ENCODE results near the gene LRP1B.

The LRP1B gene

GRCh38 chr2:141994066-141994465 lies 136.8 kb downstream of the LRP1B start:
- no peaks in the 10 kb centered on the region for H3K4me1 ChIP-seq (ENCODE audit: control insufficient read depth, low read length)
- no peaks in the 10 kb centered on the region for H3K27me3 ChIP-seq (ENCODE audit: control insufficient read depth, low read length)
- H3K36me3 ChIP-seq (ENCODE audit: control insufficient read depth, low read length): no peaks in the 10 kb centered on the region
- no peak overlapping the region for H3K27ac ChIP-seq (ENCODE audit: low read depth, low read length)
- TF ChIP-seq CTCF (IDR thresholded peaks at IDR 0.05; ENCODE audit: low read depth, low read length, poor library complexity, severe bottlenecking) (no peak), EZH2phosphoT487 (IDR thresholded peaks at IDR 0.05; ENCODE audit: borderline replicate concordance, low read length) (no peak)
- no peaks in the 10 kb centered on the region for H3K9me3 ChIP-seq (ENCODE audit: control insufficient read depth, insufficient read depth, low read length)
- no peak overlapping the region for H3K4me2 ChIP-seq (ENCODE audit: low read length)
- no peaks in the 10 kb centered on the region for H3K9me2 ChIP-seq (replicated peaks; ENCODE audit: control insufficient read depth, low read length)
- H3F3A ChIP-seq (ENCODE audit: control insufficient read depth, insufficient read depth): no peaks in the 10 kb centered on the region
- no peaks in the 10 kb centered on the region for H4K20me1 ChIP-seq (ENCODE audit: control insufficient read depth, insufficient read depth, low read depth, low read length)
- H3K4me3 ChIP-seq (ENCODE audit: low read length): no peak overlapping the region
- no peaks in the 10 kb centered on the region for H3K79me2 ChIP-seq (ENCODE audit: control insufficient read depth, low read length)

GRCh38 chr2:141992695-141993094 lies 138.1 kb downstream of the LRP1B start:
- H3K79me2 ChIP-seq (ENCODE audit: control insufficient read depth, low read length): no peaks in the 10 kb centered on the region

GRCh38 chr2:141968433-141968832 lies 162.4 kb downstream of the LRP1B start:
- TF ChIP-seq EZH2phosphoT487 (IDR thresholded peaks at IDR 0.05; ENCODE audit: borderline replicate concordance, low read length): no peak
- no peak for TF ChIP-seq CTCF (IDR thresholded peaks at IDR 0.05; ENCODE audit: low read depth, low read length, poor library complexity, severe bottlenecking)
- Histone ChIP-seq H3K36me3 (ENCODE audit: control insufficient read depth, low read length) (no peaks in the 10 kb centered on the region), H3K9me2 (replicated peaks; ENCODE audit: control insufficient read depth, low read length) (no peaks in the 10 kb centered on the region)

More at GRCh38 chr2:141992695-141993094, 138.1 kb downstream of the LRP1B start:
- Histone ChIP-seq H3K27me3 (ENCODE audit: control insufficient read depth, low read length) (no peaks in the 10 kb centered on the region), H3K9me2 (replicated peaks; ENCODE audit: control insufficient read depth, low read length) (no peaks in the 10 kb centered on the region; the same call in 1 of the 2 replicates), H3K4me2 (ENCODE audit: low read length) (no peak overlapping the region), H3K36me3 (ENCODE audit: control insufficient read depth, low read length) (no peaks in the 10 kb centered on the region), H3K4me1 (ENCODE audit: control insufficient read depth, low read length) (no peaks in the 10 kb centered on the region), H4K20me1 (ENCODE audit: control insufficient read depth, insufficient read depth, low read depth, low read length) (no peaks in the 10 kb centered on the region), H3K27ac (ENCODE audit: low read depth, low read length) (no peak overlapping the region), H3F3A (ENCODE audit: control insufficient read depth, insufficient read depth) (no peaks in the 10 kb centered on the region), H3K4me3 (ENCODE audit: low read length) (no peak overlapping the region), H3K9me3 (ENCODE audit: control insufficient read depth, insufficient read depth, low read length) (no peaks in the 10 kb centered on the region)
- TF ChIP-seq EZH2phosphoT487 (IDR thresholded peaks at IDR 0.05; ENCODE audit: borderline replicate concordance, low read length) (no peak), CTCF (IDR thresholded peaks at IDR 0.05; ENCODE audit: low read depth, low read length, poor library complexity, severe bottlenecking) (no peak)

More at GRCh38 chr2:141968433-141968832, 162.4 kb downstream of the LRP1B start:
- H3K27ac ChIP-seq (ENCODE audit: low read depth, low read length): no peak overlapping the region
- H4K20me1 ChIP-seq (ENCODE audit: control insufficient read depth, insufficient read depth, low read depth, low read length): no peaks in the 10 kb centered on the region
- H3K4me3 ChIP-seq (ENCODE audit: low read length): no peak overlapping the region
- no peaks in the 10 kb centered on the region for H3K27me3 ChIP-seq (ENCODE audit: control insufficient read depth, low read length)
- no peaks in the 10 kb centered on the region for H3K4me1 ChIP-seq (ENCODE audit: control insufficient read depth, low read length)
- H3F3A ChIP-seq (ENCODE audit: control insufficient read depth, insufficient read depth): no peaks in the 10 kb centered on the region
- no peaks in the 10 kb centered on the region for H3K79me2 ChIP-seq (ENCODE audit: control insufficient read depth, low read length)
- no peak overlapping the region for H3K4me2 ChIP-seq (ENCODE audit: low read length)
- H3K9me3 ChIP-seq (ENCODE audit: control insufficient read depth, insufficient read depth, low read length): no peaks in the 10 kb centered on the region
